NCI-H187 (cell line): ENCODE data around the gene CCDC97.

ENCODE experiments used
- DNase-seq, 2 experiments: peaks; one replicate each; lab custom pipeline; 2025; lab: John Stamatoyannopoulos, UW

Gene CCDC97

DNA sequence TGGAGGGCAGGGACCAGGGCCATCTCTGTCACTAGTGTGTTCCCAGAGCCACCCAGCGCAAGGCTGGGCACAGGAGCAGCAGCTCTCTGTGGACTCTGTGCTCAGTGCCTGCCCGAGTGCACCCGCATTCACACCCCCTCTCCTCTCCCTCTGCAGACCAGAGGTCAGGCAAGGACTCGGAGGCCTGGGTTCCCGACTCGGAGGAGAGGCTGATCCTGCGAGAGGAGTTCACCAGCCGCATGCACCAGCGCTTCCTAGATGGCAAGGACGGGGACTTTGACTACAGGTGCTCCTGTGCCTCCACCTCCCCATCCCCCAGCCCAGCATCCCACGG is 10.2 kb downstream of the CCDC97 start:
- DNase-seq, result no peak

GRCh38 chr19:41320568-41320967 is 10.6 kb downstream of the CCDC97 start:
- DNase-seq, result no peak

DNA sequence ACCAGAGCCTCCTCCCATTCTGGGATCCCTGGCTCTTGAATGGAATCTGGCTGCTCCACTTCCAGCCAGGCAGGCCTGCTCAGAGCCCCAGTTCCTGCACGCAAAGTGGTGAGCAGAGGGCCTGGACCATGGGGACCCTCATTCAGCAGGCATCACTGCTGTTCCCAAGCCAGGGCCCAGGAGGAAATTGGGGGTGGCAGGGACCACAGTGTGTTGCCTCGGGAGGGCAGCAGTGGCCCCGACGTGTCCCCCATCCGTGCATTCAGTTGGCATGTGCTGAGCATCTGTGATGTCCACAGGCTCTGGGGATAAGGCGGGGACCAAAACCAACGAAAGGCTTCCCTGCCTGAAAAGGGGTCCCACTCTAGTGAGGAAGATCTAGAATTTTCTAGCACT is 11.2 kb downstream of the CCDC97 start:
- no peak for DNase-seq

- no peak for DNase-seq
Measured at GRCh38 chr19:41321600-41322270, 11.8 kb downstream of the CCDC97 start.

GRCh38 chr19:41322451-41322850 is 12.5 kb downstream of the CCDC97 start:
- no peak for DNase-seq

- no peak for DNase-seq
Measured at GRCh38 chr19:41323023-41323422, 13.1 kb downstream of the CCDC97 start.

DNA sequence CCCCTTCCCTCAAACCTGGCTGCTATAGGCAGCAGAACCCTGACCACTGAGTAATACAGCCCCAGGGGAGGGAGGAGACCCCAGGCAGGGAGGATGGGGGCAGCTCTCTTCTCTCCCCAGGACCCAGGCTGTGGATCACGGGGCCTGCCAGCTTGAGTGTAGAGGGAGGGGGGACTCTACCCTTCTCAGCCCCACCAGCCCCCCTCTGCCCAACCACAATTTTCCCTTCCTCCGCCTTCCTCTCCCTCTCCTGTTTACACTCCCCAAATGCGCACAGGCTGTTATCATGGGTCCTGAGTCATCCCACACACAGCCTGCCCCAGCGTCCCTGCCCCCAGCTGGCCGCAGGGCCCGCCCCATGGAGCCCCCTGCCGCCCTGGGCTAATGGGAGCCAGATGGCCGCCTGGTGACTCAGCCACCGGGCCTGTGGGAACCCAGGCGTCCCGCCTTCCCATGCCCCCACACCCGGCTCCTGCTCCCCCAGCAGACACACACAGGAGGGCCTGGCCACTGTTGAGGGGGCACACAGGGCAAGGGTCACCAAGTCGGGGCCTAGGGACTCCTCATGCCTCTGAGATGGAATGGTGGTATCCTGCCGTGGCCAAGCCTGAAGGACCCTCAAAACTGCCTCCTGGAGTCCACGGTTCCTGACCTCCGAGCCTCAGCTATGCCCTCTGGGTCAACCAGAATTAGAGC is 13.6 kb downstream of the CCDC97 start:
- DNase-seq, result no peak

- no peak for DNase-seq
Measured at GRCh38 chr19:41324231-41324702, 14.3 kb downstream of the CCDC97 start.

DNA sequence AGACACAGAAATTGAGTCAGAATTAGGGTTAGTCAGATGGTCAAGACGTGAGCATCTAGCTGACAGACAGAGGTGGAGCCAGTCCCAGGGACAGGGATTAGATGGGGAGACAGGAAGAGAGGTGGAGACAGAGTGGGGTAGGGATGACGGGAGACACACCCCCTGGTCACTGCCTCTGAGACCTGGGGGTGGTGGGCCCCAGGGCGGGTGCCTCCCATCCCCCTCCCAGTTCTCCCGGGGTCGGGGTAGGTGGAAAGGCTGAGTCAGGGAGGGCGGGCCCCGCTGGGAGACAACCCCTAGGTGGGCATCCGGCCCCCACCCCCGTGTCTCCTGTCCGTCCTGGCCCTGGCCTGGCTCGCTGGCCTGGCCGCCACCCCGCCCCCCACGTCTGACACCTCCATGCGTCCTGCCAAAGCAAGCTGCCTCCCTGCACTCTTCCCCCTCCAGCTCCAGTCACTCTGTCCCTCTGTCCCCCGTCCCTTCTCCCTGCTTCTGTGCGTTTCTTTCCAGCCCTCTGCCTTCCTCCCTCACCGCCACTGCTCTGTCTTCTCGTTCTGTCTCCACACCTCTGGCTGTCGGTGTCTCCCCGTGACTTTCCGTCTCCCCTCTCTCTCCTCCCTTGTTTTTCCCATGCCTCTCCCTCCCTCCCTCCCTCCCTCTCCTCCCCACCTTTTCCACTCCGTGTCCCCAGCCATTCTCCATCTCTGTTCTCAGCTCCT is 15.1 kb downstream of the CCDC97 start:
- no peak for DNase-seq

- DNase-seq, result no peak
Measured at GRCh38 chr19:41325640-41325946, 15.6 kb downstream of the CCDC97 start.

- DNase-seq, result no peak
Measured at GRCh38 chr19:41325947-41326706, 16.2 kb downstream of the CCDC97 start.

- no peak for DNase-seq
Measured at GRCh38 chr19:41327076-41327575, 17.2 kb downstream of the CCDC97 start.

DNA sequence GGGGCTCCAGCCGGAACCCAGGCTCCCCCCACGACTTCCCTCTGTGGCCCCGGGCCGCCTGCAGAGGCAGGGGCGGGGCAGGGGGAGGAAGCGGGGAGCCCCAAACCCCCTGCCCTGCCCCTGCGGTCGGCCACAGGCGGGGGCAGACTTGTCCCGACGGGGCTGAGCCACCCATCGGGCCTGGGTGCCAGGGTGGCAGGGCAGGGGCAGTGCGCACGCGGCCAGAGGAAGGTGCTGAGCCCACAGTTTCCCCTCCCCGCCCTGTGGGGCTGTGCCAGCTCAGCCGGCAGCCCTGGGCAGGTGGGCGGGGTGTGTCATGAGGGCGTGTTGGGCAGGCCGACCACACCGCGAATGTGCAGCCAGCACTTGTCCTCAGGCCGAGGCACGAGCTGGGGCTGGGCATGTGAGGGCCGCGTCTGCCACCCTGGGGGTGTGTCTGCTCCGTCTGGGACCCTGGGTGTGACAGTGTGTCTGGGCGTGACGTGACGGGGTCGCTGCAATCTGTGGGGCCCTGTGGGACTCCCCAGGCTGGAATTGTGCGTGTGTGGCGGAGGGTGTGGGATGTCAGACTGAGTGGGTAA is 17.7 kb downstream of the CCDC97 start:
- DNase-seq, result no peak

GRCh38 chr19:41328157-41328841 is 18.3 kb downstream of the CCDC97 start:
- no peak for DNase-seq

GRCh38 chr19:41328842-41329225 is 18.9 kb downstream of the CCDC97 start:
- no peak for DNase-seq

DNA sequence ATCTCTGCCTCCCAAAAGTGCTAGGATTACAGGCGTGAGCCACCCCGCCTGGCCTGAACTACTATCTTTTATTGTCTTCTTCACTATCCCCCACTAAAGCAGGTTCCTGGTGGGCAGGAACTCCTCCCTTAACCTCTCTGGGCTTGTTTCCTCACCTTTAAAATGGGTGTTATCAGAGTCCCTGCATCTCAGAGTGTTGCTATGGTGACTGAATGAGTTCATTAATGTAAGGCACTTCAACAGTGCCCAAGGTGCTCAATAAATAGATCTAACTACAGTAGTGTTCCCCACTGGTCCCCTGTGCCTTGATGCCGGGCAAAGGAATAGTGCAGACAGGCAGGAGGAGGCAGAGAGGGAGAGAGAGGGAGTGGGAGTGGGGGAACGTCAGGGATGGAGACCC is 20.5 kb downstream of the CCDC97 start:
- DNase-seq, result no peak

GRCh38 chr19:41330946-41331678 is 21.1 kb downstream of the CCDC97 start:
- DNase-seq, result no peak

DNA sequence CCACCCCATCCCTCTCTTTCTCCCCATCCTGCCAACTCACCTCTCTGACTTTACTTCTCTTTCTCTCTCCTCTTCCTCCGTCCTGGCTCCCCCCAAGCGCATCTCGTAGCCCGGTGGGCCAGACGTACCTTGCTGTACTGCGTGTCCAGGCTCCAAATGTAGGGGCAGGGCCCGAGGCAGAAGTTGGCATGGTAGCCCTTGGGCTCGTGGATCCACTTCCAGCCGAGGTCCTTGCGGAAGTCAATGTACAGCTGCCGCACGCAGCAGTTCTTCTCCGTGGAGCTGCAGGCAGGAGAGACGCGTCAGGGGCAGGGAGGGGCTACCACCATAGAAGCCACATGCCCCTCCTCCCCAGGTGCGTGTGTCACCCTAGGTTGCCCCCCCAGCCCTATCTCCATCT is 22.0 kb downstream of the CCDC97 start:
- no peak for DNase-seq

DNA sequence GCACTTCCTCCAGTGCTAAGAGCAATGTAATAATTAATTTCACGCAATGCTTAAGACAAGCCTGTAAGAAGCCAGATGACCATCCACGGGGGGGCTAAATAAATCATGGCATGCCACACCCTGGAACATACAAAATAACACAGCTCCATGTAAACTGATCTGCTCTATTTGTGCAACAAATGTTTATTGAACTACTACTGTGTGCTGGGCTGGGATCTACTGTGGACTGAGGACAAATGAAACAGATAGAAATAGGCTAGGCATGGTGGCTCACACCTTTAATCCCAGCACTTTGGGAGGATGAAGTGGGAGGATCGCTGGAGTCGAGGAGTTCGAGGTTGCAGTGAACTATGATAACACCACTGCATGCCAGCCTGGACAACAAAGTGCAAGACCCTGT is 22.5 kb downstream of the CCDC97 start:
- DNase-seq, result no peak

DNA sequence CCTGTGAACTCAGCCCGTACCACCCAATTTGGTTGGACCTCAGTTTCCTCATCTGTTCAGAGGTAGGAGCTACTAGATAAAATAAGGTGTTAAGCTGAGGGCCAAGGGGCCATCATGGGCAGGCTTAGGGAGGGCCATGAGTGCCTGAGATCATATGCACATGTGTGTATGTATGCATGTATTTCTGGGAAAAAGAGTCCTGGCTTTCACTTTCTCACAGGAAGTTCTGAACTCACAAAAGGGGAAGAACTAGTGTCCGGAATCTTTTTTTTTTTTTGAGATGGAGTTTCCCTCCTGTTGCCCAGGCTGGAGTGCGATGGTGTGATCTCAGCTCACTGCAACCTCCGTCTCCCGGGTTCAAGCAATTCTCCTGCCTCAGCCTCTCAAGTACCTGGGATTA is 24.8 kb downstream of the CCDC97 start:
- no peak for DNase-seq

DNA sequence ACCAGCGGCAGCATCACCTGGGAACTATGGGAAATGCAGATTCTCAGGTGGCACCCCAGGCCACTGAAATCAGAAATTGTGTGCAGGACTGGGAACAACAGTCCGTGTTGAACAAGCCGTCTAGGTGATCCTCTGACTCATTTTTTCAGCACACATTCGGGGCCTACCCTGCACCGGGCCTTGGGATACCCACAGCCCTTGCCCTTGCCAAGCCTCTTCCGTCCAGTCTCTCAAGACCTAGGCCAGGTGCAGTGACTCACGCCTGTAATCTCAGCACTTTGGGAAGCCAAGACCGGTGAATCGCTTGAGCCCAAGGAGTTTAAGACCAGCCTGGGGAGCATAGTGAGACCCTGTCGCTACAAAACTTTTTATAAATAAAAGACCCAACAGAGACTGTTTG is 25.5 kb downstream of the CCDC97 start:
- no peak for DNase-seq
